Karpas-422 (cell line): ENCODE data around the gene CSHL1. TPM values are rescaled to one million over a fixed set of nuclear protein-coding genes. Genes with fewer than 3 reads are reported as not detected.

ENCODE experiments used
- DNase-seq: peaks from one replicate; pipeline ENCODE4 v3.0.0-alpha.2; 2015
- H2AFZ ChIP-seq: fragments of 200-600 bp; sonication (generic); 2 replicates; pipeline ENCODE4 v1.6.1; 2014; ENCODE audit warnings: antibody characterized with exemption, low read length, mixed read lengths
- H3K27ac ChIP-seq: fragments of 200-600 bp; sonication (generic); 2 replicates; pipeline ENCODE4 v1.5.1; 2014; ENCODE audit warnings: mild to moderate bottlenecking, low read length, moderate library complexity
- H3K27me3 ChIP-seq: fragments of 200-600 bp; sonication (generic); 2 replicates; pipeline ENCODE4 v1.6.1; 2014; ENCODE audit warnings: low read length, mixed read lengths
- H3K36me3 ChIP-seq: fragments of 200-600 bp; sonication (generic); 2 replicates; pipeline ENCODE4 v1.6.1; 2014; ENCODE audit warnings: low read length, mixed read lengths; ENCODE audit not compliant: insufficient read depth
- H3K4me1 ChIP-seq: fragments of 200-600 bp; sonication (generic); 2 replicates; pipeline ENCODE4 v1.6.1; 2014; ENCODE audit warnings: mild to moderate bottlenecking, low read length, mixed read lengths
- H3K4me2 ChIP-seq: fragments of 200-600 bp; sonication (generic); 2 replicates; pipeline ENCODE4 v1.6.1; 2014; ENCODE audit warnings: low read length, low read depth, mild to moderate bottlenecking; ENCODE audit not compliant: poor library complexity, severe bottlenecking
- H3K4me3 ChIP-seq: fragments of 200-600 bp; sonication (generic); 2 replicates; pipeline ENCODE4 v1.5.1; 2014; ENCODE audit warnings: mild to moderate bottlenecking, antibody characterized with exemption, low read length, mixed read lengths
- H3K79me2 ChIP-seq: fragments of 200-600 bp; sonication (generic); 2 replicates; pipeline ENCODE4 v1.6.1; 2014; ENCODE audit warnings: mild to moderate bottlenecking, low read length, mixed read lengths
- H3K9ac ChIP-seq: fragments of 200-600 bp; sonication (generic); 2 replicates; pipeline ENCODE4 v1.6.0; 2014; ENCODE audit warnings: low read length
- H3K9me2 ChIP-seq: fragments of 200-600 bp; sonication (generic), shearing (Covaris generic); replicated peaks from 2 replicates; pipeline ENCODE4 v1.6.0; 2014; ENCODE audit warnings: mild to moderate bottlenecking, low read length, moderate library complexity; ENCODE audit not compliant: insufficient read depth
- H3K9me3 ChIP-seq: fragments of 300-700, 200-600 bp; sonication (generic); 2 replicates; pipeline ENCODE4 v1.6.1; 2014; ENCODE audit warnings: low read length, mixed read lengths
- H4K20me1 ChIP-seq: fragments of 200-600 bp; sonication (generic); 2 replicates; pipeline ENCODE4 v1.6.1; 2014; ENCODE audit warnings: mild to moderate bottlenecking, antibody characterized with exemption, low read length, low read depth; ENCODE audit not compliant: insufficient read depth
- total RNA-seq: library from RNA; depleted of rRNA; stranded (reverse); fragments of >200 nt; shearing (Covaris generic); gene quantifications from 2 replicates; pipeline ENCODE4 v1.2.3, GENCODE V29; 2014; ENCODE audit warnings: low replicate concordance

CSHL1 gene
- total RNA-seq, 1 experiment from 2014 or later: not detected

GRCh38 chr17:63950940-63951907 lies 40.2 kb upstream of the CSHL1 start:
- Histone ChIP-seq H4K20me1 (no peaks in the 10 kb centered on the region), H2AFZ (no peak overlapping the region), H3K9me3 (no peaks in the 10 kb centered on the region), H3K9me2 (no peaks in the 10 kb centered on the region), H3K27me3 (no peaks in the 10 kb centered on the region), H3K4me1 (peaks cover 33% of the 10 kb centered on the region), H3K27ac (no peak overlapping the region), H3K4me2 (no peak overlapping the region), H3K4me3 (no peak overlapping the region), H3K36me3 (no peaks in the 10 kb centered on the region), H3K79me2 (no peaks in the 10 kb centered on the region), H3K9ac (no peak overlapping the region)
- DNase-seq: peak; percentile 91

DNA sequence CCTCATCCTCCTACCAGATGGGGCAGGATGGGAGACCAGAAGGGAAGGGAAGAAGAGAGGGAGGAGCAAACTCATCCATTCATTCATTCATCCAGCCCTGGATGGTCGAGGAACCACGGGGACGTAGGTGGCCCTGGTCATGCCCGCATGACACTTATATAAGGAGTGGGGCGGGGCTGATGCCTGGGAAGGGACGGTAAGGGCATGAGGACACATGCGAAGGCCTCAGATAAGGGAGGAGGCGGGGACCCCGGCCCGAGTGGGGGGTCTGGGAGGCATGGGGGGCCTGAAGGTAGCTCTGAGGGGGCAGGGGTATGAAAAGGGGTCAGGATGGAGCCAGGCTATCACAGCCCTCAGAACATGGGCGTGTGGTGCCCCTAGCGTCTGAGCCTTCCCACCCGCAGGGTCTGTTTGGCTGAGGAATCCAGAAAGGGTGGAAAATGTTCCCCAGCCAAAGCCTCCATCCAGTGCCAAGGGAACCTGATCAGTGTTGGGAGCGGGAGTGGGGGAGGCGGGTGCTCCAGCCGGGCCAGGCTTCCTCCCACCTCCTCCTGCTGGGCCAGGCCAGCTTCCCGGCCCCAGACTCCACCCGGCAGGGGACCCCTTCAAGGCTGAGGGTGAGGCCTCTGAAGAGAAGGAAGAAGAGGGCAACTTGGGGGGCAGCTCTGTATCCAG lies 38.7 kb upstream of the CSHL1 start:
- peaks cover 35% of the 10 kb centered on the region for H3K4me1 ChIP-seq

DNA sequence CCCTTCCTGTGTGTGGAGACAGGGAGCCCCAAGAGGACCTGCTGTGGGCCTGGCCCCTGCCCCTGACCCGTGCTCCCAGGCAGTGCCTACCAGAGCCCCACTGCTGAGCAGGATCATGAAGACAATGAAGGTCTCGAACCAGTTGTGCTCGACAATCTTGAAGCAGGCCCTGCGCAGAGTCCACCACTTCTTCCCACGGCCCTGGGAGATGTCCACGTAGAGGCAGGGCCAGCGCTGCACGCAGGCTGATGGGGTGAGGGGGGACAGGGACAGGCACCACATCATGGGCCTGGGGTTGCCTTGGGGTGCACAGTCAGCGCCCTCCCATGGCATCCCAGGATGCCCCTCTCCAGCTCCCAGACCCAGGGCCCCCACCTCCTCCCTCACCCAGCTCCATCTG lies 37.5 kb upstream of the CSHL1 start:
- Histone ChIP-seq H3K36me3 (no peaks in the 10 kb centered on the region), H3K4me2 (no peak overlapping the region), H3K27ac (no peak overlapping the region), H4K20me1 (no peaks in the 10 kb centered on the region), H3K4me3 (no peak overlapping the region), H3K9ac (no peak overlapping the region), H3K4me1 (peaks cover 24% of the 10 kb centered on the region), H3K79me2 (no peaks in the 10 kb centered on the region), H2AFZ (no peak overlapping the region), H3K9me3 (no peaks in the 10 kb centered on the region), H3K9me2 (no peaks in the 10 kb centered on the region), H3K27me3 (no peaks in the 10 kb centered on the region)
- DNase-seq: no peak

More for the DNA sequence above, 38.7 kb upstream of the CSHL1 start:
- H3K4me3 ChIP-seq: no peak overlapping the region
- H3K27ac ChIP-seq: no peak overlapping the region
- DNase-seq: no peak
- H3K36me3 ChIP-seq: no peaks in the 10 kb centered on the region
- no peaks in the 10 kb centered on the region for H3K9me3 ChIP-seq
- no peaks in the 10 kb centered on the region for H3K27me3 ChIP-seq
- H3K9ac ChIP-seq: no peak overlapping the region
- no peaks in the 10 kb centered on the region for H4K20me1 ChIP-seq
- H3K4me2 ChIP-seq: no peak overlapping the region
- H2AFZ ChIP-seq: no peak overlapping the region
- no peaks in the 10 kb centered on the region for H3K79me2 ChIP-seq
- no peaks in the 10 kb centered on the region for H3K9me2 ChIP-seq

DNA sequence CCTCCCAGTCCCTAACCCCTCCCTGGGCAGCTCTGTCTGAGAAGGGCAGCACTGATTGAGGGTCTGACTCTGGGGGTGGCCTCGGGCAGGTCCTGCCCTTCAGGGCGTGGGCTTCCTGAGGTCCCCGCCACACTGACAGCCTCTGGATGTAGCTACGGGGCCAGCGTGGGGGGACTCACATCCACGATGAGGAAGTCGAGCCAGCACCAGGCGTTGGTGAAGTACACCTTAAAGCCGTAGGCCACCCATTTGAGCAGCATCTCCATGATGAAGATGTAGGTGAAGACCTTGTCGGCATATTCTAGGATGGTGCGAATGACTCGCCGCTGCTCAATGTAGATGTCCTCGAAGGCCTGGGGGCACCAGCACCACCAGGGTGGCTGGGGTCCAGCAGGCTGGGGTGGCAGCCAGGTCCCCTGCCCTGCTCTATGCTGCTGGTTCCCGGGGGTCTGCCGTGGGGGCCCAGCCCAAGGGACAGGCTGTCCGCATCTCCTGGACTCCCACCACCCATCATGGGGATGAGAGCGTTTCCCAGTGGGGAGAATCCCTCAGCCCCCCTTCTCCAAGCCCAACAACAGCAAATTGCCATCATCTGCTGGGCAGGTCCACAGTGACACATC lies 36.8 kb upstream of the CSHL1 start:
- no peak overlapping the region for H3K9ac ChIP-seq
- no peak overlapping the region for H2AFZ ChIP-seq
- H3K4me3 ChIP-seq: no peak overlapping the region
- no peak overlapping the region for H3K4me2 ChIP-seq
- no peaks in the 10 kb centered on the region for H3K36me3 ChIP-seq
- no peaks in the 10 kb centered on the region for H3K9me2 ChIP-seq
- peaks cover 18% of the 10 kb centered on the region for H3K4me1 ChIP-seq
- H3K27me3 ChIP-seq: no peaks in the 10 kb centered on the region
- no peaks in the 10 kb centered on the region for H3K9me3 ChIP-seq
- H4K20me1 ChIP-seq: no peaks in the 10 kb centered on the region
- no peaks in the 10 kb centered on the region for H3K79me2 ChIP-seq
- no peak for DNase-seq
- H3K27ac ChIP-seq: no peak overlapping the region

GRCh38 chr17:63946440-63947363 lies 35.6 kb upstream of the CSHL1 start:
- Histone ChIP-seq H3K4me3 (peak overlapping the region; percentile 59), H3K36me3 (no peaks in the 10 kb centered on the region), H4K20me1 (no peaks in the 10 kb centered on the region), H2AFZ (peak overlapping the region; percentile 97), H3K4me2 (peak overlapping the region; percentile 74), H3K4me1 (peaks cover 15% of the 10 kb centered on the region), H3K9me2 (no peaks in the 10 kb centered on the region), H3K9ac (peak overlapping the region; percentile 70), H3K9me3 (no peaks in the 10 kb centered on the region), H3K27ac (peak overlapping the region; percentile 82), H3K27me3 (no peaks in the 10 kb centered on the region), H3K79me2 (no peaks in the 10 kb centered on the region)
- DNase-seq: peak; percentile 93

- peak; percentile 56 for DNase-seq
- H3K4me2 ChIP-seq: peak overlapping the region; percentile 74
- H3K27ac ChIP-seq: peak overlapping the region; percentile 82; the same call in 1 of the 2 replicates
Measured at GRCh38 chr17:63945784-63946439, 34.9 kb upstream of the CSHL1 start.

GRCh38 chr17:63944736-63945499 lies 33.9 kb upstream of the CSHL1 start:
- Histone ChIP-seq H3K36me3 (no peaks in the 10 kb centered on the region), H3K9me2 (no peaks in the 10 kb centered on the region), H3K4me1 (peaks cover 15% of the 10 kb centered on the region), H3K9me3 (no peaks in the 10 kb centered on the region), H3K9ac (no peak overlapping the region), H4K20me1 (no peaks in the 10 kb centered on the region), H3K27ac (no peak overlapping the region), H3K4me3 (no peak overlapping the region), H2AFZ (no peak overlapping the region), H3K4me2 (no peak overlapping the region), H3K79me2 (no peaks in the 10 kb centered on the region), H3K27me3 (no peaks in the 10 kb centered on the region)
- no peak for DNase-seq

More at GRCh38 chr17:63945784-63946439, 34.9 kb upstream of the CSHL1 start:
- Histone ChIP-seq H3K4me3 (peak overlapping the region; percentile 59; the same call in 1 of the 2 replicates), H3K9me2 (no peaks in the 10 kb centered on the region), H2AFZ (no peak overlapping the region; the same call in 1 of the 2 replicates), H4K20me1 (no peaks in the 10 kb centered on the region), H3K79me2 (no peaks in the 10 kb centered on the region), H3K9me3 (no peaks in the 10 kb centered on the region), H3K4me1 (peaks cover 15% of the 10 kb centered on the region), H3K27me3 (no peaks in the 10 kb centered on the region), H3K36me3 (no peaks in the 10 kb centered on the region), H3K9ac (peak overlapping the region; percentile 70)
